ENCODE data around the gene NVL.

The NVL gene

GRCh38 chr1:224201853-224202252 lies 128.1 kb downstream of the NVL start:
- in situ Hi-C loops (cut with MboI; ENCODE audit: low pct_unique_long_range_greater_than_20kb, low sequenced_read_pairs, unreplicated experiment): no loop called here
- no peak for TF ChIP-seq CTCF (IDR thresholded peaks at IDR 0.05; ENCODE audit: extremely low read depth, insufficient read depth, missing control alignments)
- no peak for DNase-seq (ENCODE audit: low spot score)

GRCh38 chr1:224201383-224201782 lies 128.6 kb downstream of the NVL start:
- in situ Hi-C loops (cut with MboI; ENCODE audit: low pct_unique_long_range_greater_than_20kb, low sequenced_read_pairs, unreplicated experiment): no loop called here
- DNase-seq (ENCODE audit: low spot score): no peak
- no peak for TF ChIP-seq CTCF (IDR thresholded peaks at IDR 0.05; ENCODE audit: extremely low read depth, insufficient read depth, missing control alignments)

GRCh38 chr1:224199679-224200078 lies 130.3 kb downstream of the NVL start:
- no peak for TF ChIP-seq CTCF (IDR thresholded peaks at IDR 0.05; ENCODE audit: extremely low read depth, insufficient read depth, missing control alignments)
- no peak for DNase-seq (ENCODE audit: low spot score)
- in situ Hi-C loops (cut with MboI; ENCODE audit: low pct_unique_long_range_greater_than_20kb, low sequenced_read_pairs, unreplicated experiment): no loop called here

- DNase-seq (ENCODE audit: low spot score): no peak
- TF ChIP-seq CTCF (IDR thresholded peaks at IDR 0.05; ENCODE audit: extremely low read depth, insufficient read depth, missing control alignments): no peak
- in situ Hi-C loops (cut with MboI; ENCODE audit: low pct_unique_long_range_greater_than_20kb, low sequenced_read_pairs, unreplicated experiment): no loop called here
Observed at GRCh38 chr1:224198572-224198971, 131.4 kb downstream of the NVL start.

- TF ChIP-seq CTCF (IDR thresholded peaks at IDR 0.05; ENCODE audit: extremely low read depth, insufficient read depth, missing control alignments): no peak
- DNase-seq (ENCODE audit: low spot score): no peak
- in situ Hi-C loops (cut with MboI; ENCODE audit: low pct_unique_long_range_greater_than_20kb, low sequenced_read_pairs, unreplicated experiment): no loop called here
Observed at GRCh38 chr1:224196813-224197600, 133.0 kb downstream of the NVL start.

- TF ChIP-seq CTCF (IDR thresholded peaks at IDR 0.05; ENCODE audit: extremely low read depth, insufficient read depth, missing control alignments): no peak
- in situ Hi-C loops (cut with MboI; ENCODE audit: low pct_unique_long_range_greater_than_20kb, low sequenced_read_pairs, unreplicated experiment): no loop called here
- no peak for DNase-seq (ENCODE audit: low spot score)
Observed at GRCh38 chr1:224193319-224193966, 136.5 kb downstream of the NVL start.

Data from GM13977 (cell line).